ENCODE results near the gene DCAF12. TPM values are rescaled to one million over a fixed set of nuclear protein-coding genes. Genes with fewer than 3 reads are reported as not detected.

The DCAF12 gene
- total RNA-seq, 1 experiment from 2014 or later: 86.3 TPM

DNA sequence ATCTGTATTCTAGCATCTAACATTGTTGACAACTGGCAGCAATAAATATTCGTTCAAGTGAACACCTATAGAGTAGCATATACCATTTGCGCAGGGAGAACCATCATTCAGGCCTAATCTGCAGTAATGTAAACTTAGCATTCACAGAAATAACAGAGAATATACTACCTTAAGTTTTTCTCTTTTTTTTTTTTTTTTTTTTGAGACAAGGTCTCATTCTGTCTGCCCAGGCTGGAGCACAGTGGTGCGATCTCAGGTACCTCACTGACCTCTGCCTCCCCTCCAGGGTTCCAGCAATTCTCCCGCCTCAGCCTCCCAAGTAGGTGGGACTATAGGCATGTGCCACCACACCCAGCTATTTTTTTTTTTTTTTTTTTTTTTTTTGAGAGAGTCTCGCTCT, 89.9 kb downstream of the DCAF12 start:
- H3K79me2 ChIP-seq (ENCODE audit: low read length): peaks cover 83% of the 10 kb centered on the region
- H3K4me3 ChIP-seq (ENCODE audit: low read length): no peak overlapping the region
- DNase-seq: no peak
- H4K20me1 ChIP-seq (ENCODE audit: insufficient read depth, low read depth, low read length): peaks cover 23% of the 10 kb centered on the region; the same call in 1 of the 2 replicates
- no peak overlapping the region for H3K27ac ChIP-seq (ENCODE audit: low read length)
- H3K27me3 ChIP-seq (ENCODE audit: low read length): no peaks in the 10 kb centered on the region
- no peak overlapping the region for H3K9ac ChIP-seq (ENCODE audit: low read length)
- no peaks in the 10 kb centered on the region for H3K4me1 ChIP-seq (ENCODE audit: low read length)
- no peak overlapping the region for H2AFZ ChIP-seq (ENCODE audit: low read length)
- no peaks in the 10 kb centered on the region for H3K9me3 ChIP-seq (ENCODE audit: low read length)
- H3K9me2 ChIP-seq (replicated peaks; ENCODE audit: insufficient read depth, low read length): no peaks in the 10 kb centered on the region
- H3K36me3 ChIP-seq (ENCODE audit: insufficient read depth, low read length): peaks cover 24% of the 10 kb centered on the region
- H3K4me2 ChIP-seq (ENCODE audit: low read depth, low read length, poor library complexity, severe bottlenecking): no peak overlapping the region

Small RNAs within 50 kb of the gene (small RNA-seq; reads per million reads assigned to genes)
- 4.6 reads per million, percentile 77 among the genes with 10 or more reads in this experiment for gene RN7SKP114

Other genes with a start within 250 kb of the DCAF12 start
- 18.8 and 56.8 TPM in 2 replicates for gene UBAP2, start 77.8 kb downstream of the DCAF12 start, total RNA-seq (2014; rRNA removed; shearing (Covaris generic); ENCODE audit: low replicate concordance)
- 18.3 and 22.6 TPM in 2 replicates for gene UBAP1, start 52.3 kb upstream of the DCAF12 start, total RNA-seq (2014; rRNA removed; shearing (Covaris generic); ENCODE audit: low replicate concordance)
- 6.5 and 7.0 TPM in 2 replicates for gene KIF24, start 202.6 kb upstream of the DCAF12 start, total RNA-seq (2014; rRNA removed; shearing (Covaris generic); ENCODE audit: low replicate concordance)
- 10.4 and 14.2 TPM in 2 replicates for gene NUDT2, start 202.9 kb upstream of the DCAF12 start, total RNA-seq (2014; rRNA removed; shearing (Covaris generic); ENCODE audit: low replicate concordance)

Measured in Karpas-422 (cell line).